Neural progenitor cell (in vitro differentiated cells): Measurements from ENCODE around the gene RAD51D.

Source experiments
- CTCF ChIP-seq: fragments of 200-600 bp; sonication (generic); IDR thresholded peaks from 2 replicates; pipeline ENCODE4 v1.5.1; 2017; ENCODE audit warnings: antibody characterized with exemption, mild to moderate bottlenecking
- EZH2 ChIP-seq: fragments of 200-600 bp; sonication (generic); IDR thresholded peaks from 2 replicates; pipeline ENCODE4 v1.6.1; 2017; ENCODE audit warnings: antibody characterized with exemption, mild to moderate bottlenecking, moderate library complexity

- no peak for TF ChIP-seq EZH2
- TF ChIP-seq CTCF, result no peak
These were observed 19.8 kb downstream of the RAD51D start for GRCh38 chr17:35099908-35100307.
